GM11168 (cell line): ENCODE data around the gene ARHGAP27.

Experiments used
- in situ Hi-C: fragments of 300-500 bp; cut with MboI; formaldehyde crosslinking; loops from one replicate; pipeline ENCODE4 v1.12.0; 2022; ENCODE audit warnings: low sequenced_read_pairs; ENCODE audit not compliant: unreplicated experiment

ARHGAP27 gene

GRCh38 chr17:45410144-45411091 lies 22.3 kb downstream of the ARHGAP27 start:
- in situ Hi-C loops, result no loop called here

GRCh38 chr17:45409659-45410076 lies 23.0 kb downstream of the ARHGAP27 start:
- in situ Hi-C loops, result no loop called here

- in situ Hi-C loops, result no loop called here
Observed at GRCh38 chr17:45408611-45409421, 23.9 kb downstream of the ARHGAP27 start.

GRCh38 chr17:45406107-45406506 lies 26.6 kb downstream of the ARHGAP27 start:
- in situ Hi-C loops, result no loop called here

- in situ Hi-C loops, result no loop called here
Observed at GRCh38 chr17:45405250-45406086, 27.2 kb downstream of the ARHGAP27 start.

GRCh38 chr17:45404870-45405249 lies 27.8 kb downstream of the ARHGAP27 start:
- in situ Hi-C loops, result no loop called here

- in situ Hi-C loops, result no loop called here
Observed at GRCh38 chr17:45403906-45404490, 28.7 kb downstream of the ARHGAP27 start.

- in situ Hi-C loops, result no loop called here
Observed at GRCh38 chr17:45402916-45403315, 29.8 kb downstream of the ARHGAP27 start.

GRCh38 chr17:45398800-45399199 lies 33.9 kb downstream of the ARHGAP27 start:
- in situ Hi-C loops, result no loop called here

- in situ Hi-C loops, result no loop called here
Observed at GRCh38 chr17:45397796-45398195, 34.9 kb downstream of the ARHGAP27 start.

- in situ Hi-C loops, result no loop called here
Observed at GRCh38 chr17:45396496-45397205, 36.0 kb downstream of the ARHGAP27 start.

- in situ Hi-C loops, result no loop called here
Observed at GRCh38 chr17:45395569-45396415, 36.9 kb downstream of the ARHGAP27 start.

- in situ Hi-C loops, result no loop called here
Observed at GRCh38 chr17:45394913-45395568, 37.6 kb downstream of the ARHGAP27 start.

GRCh38 chr17:45394564-45394912 lies 38.1 kb downstream of the ARHGAP27 start:
- in situ Hi-C loops, result no loop called here

GRCh38 chr17:45394091-45394490 lies 38.6 kb downstream of the ARHGAP27 start:
- in situ Hi-C loops, result no loop called here

GRCh38 chr17:45393411-45393810 lies 39.3 kb downstream of the ARHGAP27 start:
- in situ Hi-C loops, result no loop called here

- in situ Hi-C loops, result no loop called here
Observed at GRCh38 chr17:45391918-45392317, 40.8 kb downstream of the ARHGAP27 start.

- in situ Hi-C loops, result no loop called here
Observed at GRCh38 chr17:45391291-45391690, 41.4 kb downstream of the ARHGAP27 start.
